Endothelial cell of hepatic sinusoid (primary cell): ENCODE data around the gene PPP2R5A.
"Not testable (repeated sequence)": the region's sequence is repeated elsewhere in the genome, so short reads cannot be mapped to it uniquely, and the experiment has no call there.

Experiments
- in situ Hi-C: cut with HindIII; loops from 2 replicates; pipeline ENCODE4 v1.10.0; 2017; ENCODE audit warnings: low sequenced_read_pairs

The PPP2R5A gene

DNA sequence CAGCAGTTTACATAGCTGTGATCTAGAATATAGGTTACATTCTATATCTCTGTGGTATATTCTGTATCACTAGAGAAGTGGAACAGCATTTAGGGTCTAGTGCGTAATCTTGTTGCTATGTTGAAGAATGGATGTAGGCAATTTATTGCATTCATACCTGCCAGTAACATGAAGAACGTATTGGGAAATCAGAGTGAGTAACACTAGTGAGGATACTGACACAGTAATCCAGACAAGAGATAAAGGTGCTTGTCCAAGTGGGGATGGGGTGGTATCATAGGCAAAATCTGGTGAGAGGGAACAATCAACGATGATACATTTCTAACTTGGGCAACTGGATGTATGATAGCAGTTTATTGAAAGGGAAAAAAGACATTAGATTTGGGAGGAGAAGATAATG is 9.8 kb downstream of the PPP2R5A start:
- in situ Hi-C loops: no loop called here

DNA sequence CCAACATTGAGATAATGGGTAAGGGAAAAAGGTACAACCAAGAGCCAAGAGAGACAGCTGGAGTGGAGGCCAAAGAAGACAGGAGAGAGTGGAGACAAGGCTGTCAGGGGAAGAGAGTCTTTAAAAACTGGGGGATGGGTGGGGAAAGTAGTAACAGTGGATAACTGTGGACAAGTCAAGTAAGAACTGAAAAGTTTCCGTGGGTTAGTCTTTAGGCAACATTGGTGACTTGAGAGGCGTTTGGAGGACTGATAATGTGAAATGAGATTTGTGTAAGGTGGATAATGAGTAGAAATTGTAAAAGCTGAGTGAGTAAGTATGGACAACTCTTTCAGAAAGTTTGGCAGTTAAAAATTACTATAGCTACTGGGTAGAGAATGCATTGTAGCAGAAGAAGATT is 10.4 kb downstream of the PPP2R5A start:
- in situ Hi-C loops: no loop called here

DNA sequence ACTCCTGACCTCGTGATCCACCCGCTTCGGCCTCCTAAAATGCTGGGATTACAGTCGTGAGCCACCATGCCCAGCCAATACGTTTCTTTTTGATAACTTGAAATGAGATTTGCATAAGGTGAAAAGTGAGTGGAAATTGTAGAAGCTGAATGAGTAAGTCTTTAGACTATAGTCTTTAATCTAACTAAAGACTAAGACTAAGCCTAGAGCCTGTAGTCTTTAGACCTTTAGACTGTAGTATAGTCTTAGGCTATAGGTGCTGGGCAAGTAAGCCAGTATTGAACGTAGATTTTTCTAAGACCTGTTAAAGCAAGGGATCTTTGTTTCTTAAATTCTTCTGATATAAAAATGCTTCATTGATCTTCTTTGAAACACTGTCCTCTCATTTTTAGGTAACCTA is 12.1 kb downstream of the PPP2R5A start:
- in situ Hi-C loops: no loop called here

- in situ Hi-C loops: no loop called here
These were observed 16.4 kb downstream of the PPP2R5A start for GRCh38 chr1:212301580-212301979.

GRCh38 chr1:212302745-212303383 is 17.7 kb downstream of the PPP2R5A start:
- in situ Hi-C loops: no loop called here

- in situ Hi-C loops: no loop called here
These were observed 20.1 kb downstream of the PPP2R5A start for GRCh38 chr1:212305342-212305741.

GRCh38 chr1:212305984-212306452 is 20.8 kb downstream of the PPP2R5A start:
- in situ Hi-C loops: not testable (repeated sequence)

DNA sequence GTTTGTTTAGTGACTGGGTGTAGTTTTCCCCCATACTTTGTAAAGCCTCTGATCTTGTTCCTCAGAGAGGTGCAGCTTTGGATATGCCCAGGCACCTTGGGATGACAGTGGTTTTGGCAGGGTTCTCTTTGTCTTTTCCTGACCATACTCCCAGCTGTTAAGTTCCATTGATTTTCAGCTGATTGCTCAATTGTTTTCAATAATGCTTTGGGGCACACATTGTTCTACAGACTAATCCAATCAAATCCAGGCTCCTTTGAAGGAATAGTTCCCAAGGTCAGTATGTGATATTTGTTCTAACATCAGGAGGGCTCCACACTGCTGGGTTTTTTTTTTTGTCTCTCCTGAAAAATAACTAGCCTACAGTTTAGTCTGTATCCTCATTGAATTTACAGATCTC is 24.8 kb downstream of the PPP2R5A start:
- in situ Hi-C loops: no loop called here

DNA sequence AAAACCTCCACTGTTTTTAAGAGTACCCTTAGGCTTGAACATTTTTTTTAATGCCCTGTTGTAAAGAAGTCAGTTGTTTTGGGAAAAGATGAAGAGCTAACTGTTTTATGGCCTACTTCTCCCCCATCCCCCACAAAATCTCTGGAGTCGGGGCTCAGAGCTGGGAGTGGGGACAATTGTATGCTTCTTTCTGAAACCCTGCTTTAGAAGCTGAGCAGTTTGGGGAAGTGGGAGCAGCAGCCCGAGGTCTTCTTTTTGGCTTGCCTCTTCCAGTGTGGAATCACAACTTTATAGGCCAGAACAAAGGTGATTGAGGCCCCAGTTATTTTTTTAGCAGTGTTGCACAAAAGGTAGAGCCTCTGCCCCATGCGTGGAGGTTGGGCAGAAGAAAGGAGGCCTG is 25.2 kb downstream of the PPP2R5A start:
- in situ Hi-C loops: no loop called here

GRCh38 chr1:212311836-212312497 is 26.8 kb downstream of the PPP2R5A start:
- in situ Hi-C loops: no loop called here

DNA sequence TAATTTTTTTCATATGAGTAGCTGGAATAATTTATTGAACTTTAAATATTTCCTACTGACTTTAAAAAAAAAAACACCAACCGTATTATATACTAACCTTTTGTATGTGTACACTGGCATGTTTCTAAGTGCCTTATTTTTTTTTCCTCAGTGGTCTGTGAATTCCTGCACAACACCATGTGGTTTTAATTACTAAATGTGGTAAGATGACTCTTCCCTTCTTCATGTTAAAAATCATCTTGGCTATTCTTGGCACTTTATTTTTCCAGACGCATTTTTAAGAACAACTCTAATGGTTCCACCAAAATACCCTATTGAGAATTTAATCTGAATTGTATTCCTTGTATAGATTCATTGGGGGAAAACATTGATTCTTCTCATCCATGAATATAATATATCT is 28.4 kb downstream of the PPP2R5A start:
- in situ Hi-C loops: no loop called here

DNA sequence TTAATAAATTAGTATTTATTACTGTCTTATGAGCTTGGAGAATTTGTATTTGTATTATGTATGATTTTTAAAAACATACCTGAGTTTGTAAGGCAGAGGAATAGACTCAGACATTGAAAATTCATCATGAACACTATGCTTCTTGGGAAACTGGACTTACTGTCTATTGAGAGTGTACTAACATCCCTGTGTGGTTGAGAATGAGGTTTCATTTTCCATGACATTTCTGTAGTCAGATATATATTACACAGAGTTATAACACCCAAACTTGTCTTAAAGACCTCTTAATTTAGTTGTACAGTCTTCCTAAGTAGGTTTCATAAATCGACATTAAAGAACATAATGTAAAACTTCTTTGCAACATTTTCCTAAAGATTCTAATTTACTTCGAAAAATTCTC is 30.0 kb downstream of the PPP2R5A start:
- in situ Hi-C loops: no loop called here

DNA sequence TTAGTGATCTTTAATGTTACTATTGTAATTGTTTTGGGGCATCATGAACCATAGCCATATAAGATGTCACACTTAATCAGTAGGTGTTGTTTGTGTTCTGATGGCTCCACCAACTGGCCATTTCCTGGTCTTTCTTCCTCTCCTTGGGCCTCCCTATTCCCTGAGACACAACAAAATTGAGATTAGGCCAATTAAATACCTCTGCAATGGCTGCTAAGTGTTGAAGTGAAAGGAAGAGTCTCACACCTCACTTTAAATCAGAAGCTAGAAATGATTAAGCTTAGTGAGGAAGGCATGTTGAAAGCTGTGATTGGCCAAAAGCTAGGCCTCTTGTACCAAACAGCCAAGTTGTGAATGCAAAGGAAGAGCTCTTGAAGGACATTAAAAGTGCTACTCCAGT is 30.7 kb downstream of the PPP2R5A start:
- in situ Hi-C loops: no loop called here

DNA sequence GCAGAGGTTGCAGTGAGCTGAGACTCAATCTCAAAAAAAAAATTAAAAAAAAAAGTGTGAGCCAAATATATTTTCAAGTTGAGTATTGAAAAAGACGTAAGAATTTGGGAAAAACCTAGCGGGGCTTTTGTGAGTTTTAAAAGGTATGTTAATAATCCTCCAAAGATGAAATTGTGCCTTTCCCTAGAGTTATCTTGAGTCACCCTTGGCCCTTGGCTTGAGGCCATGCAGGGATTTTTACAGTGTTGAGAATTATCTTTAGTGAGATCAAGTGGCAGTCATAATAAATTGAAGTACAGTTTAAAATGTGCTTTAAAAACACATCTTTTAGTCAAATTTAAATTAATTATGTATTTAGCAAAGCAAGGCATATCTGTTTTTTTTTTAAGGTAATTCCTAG is 32.7 kb downstream of the PPP2R5A start:
- in situ Hi-C loops: no loop called here

GRCh38 chr1:212321031-212321430 is 35.8 kb downstream of the PPP2R5A start:
- in situ Hi-C loops: not testable (repeated sequence)

GRCh38 chr1:212323066-212323465 is 37.9 kb downstream of the PPP2R5A start:
- in situ Hi-C loops: no loop called here

GRCh38 chr1:212326541-212326940 is 41.3 kb downstream of the PPP2R5A start:
- in situ Hi-C loops: no loop called here

GRCh38 chr1:212328248-212328647 is 43.0 kb downstream of the PPP2R5A start:
- in situ Hi-C loops: no loop called here

GRCh38 chr1:212329105-212329504 is 43.9 kb downstream of the PPP2R5A start:
- in situ Hi-C loops: no loop called here

DNA sequence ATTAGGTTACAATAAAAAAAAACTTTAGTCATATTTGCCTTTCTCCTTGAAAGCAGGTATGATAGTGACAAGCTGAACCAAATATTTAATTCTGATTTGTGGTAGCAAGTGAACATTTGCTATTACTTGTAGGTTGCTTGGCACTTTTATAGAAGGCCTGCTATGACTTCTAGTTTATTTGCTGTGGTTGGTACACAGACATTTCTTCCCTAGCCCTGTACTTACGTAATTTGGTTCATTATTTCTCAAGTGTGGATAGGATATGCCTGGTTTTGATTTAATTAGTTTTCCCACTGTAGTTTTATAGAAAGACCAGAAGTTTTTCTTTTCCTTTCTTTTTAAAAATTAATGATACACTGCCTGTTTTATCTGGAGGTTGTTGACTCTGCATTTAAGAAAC is 55.9 kb downstream of the PPP2R5A start:
- in situ Hi-C loops: no loop called here

DNA sequence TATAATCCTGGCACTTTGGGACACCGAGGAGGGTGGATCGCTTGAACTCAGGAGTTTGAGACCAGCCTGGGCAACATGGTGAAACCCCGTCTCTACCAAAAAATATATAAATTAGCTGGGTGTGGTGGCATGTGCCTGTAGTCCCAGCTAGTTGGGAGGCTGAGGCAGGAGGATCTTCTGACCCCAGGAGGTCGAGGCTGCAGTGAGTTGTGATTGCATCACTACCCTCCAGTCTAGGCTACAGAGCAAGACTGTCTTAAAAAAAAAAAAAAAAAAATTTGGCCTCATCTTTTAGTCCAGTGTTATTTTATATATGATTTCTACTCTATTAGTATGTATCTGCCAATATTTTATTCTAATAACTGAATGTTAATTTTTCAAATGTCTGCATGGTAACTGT is 59.7 kb downstream of the PPP2R5A start:
- in situ Hi-C loops: no loop called here

DNA sequence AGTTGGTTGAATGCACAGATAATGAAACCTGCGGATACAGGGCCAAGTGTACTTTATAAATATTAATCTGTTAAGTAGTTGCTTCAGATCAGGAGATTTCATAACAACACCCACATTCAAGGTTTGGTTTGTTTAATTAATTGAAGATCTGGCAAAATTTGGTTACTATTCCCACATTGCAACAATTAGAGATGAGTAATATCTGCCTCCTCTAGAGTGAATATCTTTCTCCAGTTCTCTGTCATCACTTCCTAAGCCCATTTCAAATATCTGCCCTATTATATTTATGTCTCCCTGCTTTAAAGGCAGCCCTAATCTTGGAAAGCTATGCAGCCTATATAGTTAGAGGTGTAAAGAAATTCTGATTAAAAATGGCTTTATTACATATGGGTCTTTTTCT is 61.4 kb downstream of the PPP2R5A start:
- in situ Hi-C loops: no loop called here
